Ishikawa (cell line): ENCODE data around the gene NPLOC4.

ENCODE experiments used
- CEBPB ChIP-seq: IDR thresholded peaks from 2 replicates; pipeline ENCODE4 v1.6.1; 2012
- CREB1 ChIP-seq: IDR thresholded peaks from 2 replicates; pipeline ENCODE4 v1.6.1; 2012; ENCODE audit warnings: low read depth
- EGR1 ChIP-seq: IDR thresholded peaks from 2 replicates; pipeline ENCODE4 v1.6.1; 2012
- EP300 ChIP-seq: IDR thresholded peaks from 2 replicates; pipeline ENCODE4 v1.6.1; 2012; ENCODE audit warnings: borderline replicate concordance
- FOXM1 ChIP-seq: IDR thresholded peaks from 2 replicates; pipeline ENCODE4 v1.6.1; 2012; ENCODE audit warnings: low read depth, borderline replicate concordance
- NFIC ChIP-seq: IDR thresholded peaks from 2 replicates; pipeline ENCODE4 v1.6.1; 2012
- RAD21 ChIP-seq: IDR thresholded peaks from 2 replicates; pipeline ENCODE4 v1.6.1; 2012; ENCODE audit warnings: low read depth
- TAF1 ChIP-seq: IDR thresholded peaks from 2 replicates; pipeline ENCODE4 v1.6.1; 2012; ENCODE audit warnings: low read depth, mild to moderate bottlenecking
- TCF12 ChIP-seq: IDR thresholded peaks from 2 replicates; pipeline ENCODE4 v1.6.1; 2012; ENCODE audit warnings: low read depth
- TEAD4 ChIP-seq: IDR thresholded peaks from 2 replicates; pipeline ENCODE4 v1.6.1; 2012
- USF1 ChIP-seq: IDR thresholded peaks from 2 replicates; pipeline ENCODE4 v1.6.1; 2012
- YY1 ChIP-seq: IDR thresholded peaks from 2 replicates; pipeline ENCODE4 v1.6.1; 2012; ENCODE audit warnings: low read depth
- ZBTB7A ChIP-seq: IDR thresholded peaks from 2 replicates; pipeline ENCODE4 v1.6.1; 2012; ENCODE audit warnings: low read depth
- TF ChIP-seq, protein P1 (sequence below): IDR thresholded peaks from 2 replicates; pipeline ENCODE4 v1.6.1; 2012
- TF ChIP-seq, protein P2 (sequence below): IDR thresholded peaks from 2 replicates; pipeline ENCODE4 v1.6.1; 2012; ENCODE audit warnings: low read depth, mild to moderate bottlenecking

The NPLOC4 gene

GRCh38 chr17:81648707-81649085, 11.8 kb upstream of the NPLOC4 start:
- TF ChIP-seq EGR1 (no peak), CEBPB (no peak), TEAD4 (no peak), EP300 (no peak), USF1 (no peak), ZBTB7A (no peak), NFIC (no peak), FOXM1 (no peak), CREB1 (no peak), TCF12 (no peak), TAF1 (no peak), RAD21 (no peak), YY1 (no peak)
- TF ChIP-seq, protein P1, sequence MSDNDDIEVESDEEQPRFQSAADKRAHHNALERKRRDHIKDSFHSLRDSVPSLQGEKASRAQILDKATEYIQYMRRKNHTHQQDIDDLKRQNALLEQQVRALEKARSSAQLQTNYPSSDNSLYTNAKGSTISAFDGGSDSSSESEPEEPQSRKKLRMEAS = no peak
- TF ChIP-seq, protein P2, sequence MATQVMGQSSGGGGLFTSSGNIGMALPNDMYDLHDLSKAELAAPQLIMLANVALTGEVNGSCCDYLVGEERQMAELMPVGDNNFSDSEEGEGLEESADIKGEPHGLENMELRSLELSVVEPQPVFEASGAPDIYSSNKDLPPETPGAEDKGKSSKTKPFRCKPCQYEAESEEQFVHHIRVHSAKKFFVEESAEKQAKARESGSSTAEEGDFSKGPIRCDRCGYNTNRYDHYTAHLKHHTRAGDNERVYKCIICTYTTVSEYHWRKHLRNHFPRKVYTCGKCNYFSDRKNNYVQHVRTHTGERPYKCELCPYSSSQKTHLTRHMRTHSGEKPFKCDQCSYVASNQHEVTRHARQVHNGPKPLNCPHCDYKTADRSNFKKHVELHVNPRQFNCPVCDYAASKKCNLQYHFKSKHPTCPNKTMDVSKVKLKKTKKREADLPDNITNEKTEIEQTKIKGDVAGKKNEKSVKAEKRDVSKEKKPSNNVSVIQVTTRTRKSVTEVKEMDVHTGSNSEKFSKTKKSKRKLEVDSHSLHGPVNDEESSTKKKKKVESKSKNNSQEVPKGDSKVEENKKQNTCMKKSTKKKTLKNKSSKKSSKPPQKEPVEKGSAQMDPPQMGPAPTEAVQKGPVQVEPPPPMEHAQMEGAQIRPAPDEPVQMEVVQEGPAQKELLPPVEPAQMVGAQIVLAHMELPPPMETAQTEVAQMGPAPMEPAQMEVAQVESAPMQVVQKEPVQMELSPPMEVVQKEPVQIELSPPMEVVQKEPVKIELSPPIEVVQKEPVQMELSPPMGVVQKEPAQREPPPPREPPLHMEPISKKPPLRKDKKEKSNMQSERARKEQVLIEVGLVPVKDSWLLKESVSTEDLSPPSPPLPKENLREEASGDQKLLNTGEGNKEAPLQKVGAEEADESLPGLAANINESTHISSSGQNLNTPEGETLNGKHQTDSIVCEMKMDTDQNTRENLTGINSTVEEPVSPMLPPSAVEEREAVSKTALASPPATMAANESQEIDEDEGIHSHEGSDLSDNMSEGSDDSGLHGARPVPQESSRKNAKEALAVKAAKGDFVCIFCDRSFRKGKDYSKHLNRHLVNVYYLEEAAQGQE = no peak

DNA sequence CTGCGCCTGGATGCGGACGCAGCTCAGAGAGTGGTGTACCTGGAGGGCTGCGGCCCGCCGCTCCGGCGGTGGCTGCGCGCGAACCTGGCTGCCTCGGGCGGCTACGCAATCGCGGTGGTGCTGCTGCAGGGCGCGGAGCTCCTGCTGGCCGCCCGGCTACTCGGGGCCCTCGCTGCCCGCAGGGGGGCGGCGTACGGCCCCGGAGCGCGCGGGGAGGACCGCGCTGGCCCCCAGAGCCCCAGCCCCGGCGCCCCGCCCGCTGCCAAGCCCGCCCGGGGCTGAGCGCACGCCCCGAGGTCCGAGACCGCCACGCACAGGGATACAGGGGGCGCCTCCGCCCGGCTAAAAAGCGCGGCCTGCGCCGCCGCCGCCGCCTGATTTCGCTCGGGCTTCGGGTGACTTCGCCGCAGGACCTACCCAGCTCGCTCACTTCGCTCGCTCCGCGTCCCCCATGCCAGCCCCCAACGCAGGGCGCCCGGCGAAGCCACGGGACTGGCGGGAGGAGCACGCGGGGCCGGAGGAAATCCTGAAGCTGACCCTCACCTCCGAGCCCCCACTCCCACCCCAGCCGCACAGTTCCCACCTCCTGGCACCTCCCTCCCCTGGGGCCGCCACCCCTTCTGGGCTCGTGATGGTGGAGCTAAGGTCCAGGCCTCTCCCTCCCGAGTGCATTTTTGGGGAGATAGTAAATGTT, 11.2 kb upstream of the NPLOC4 start:
- TF ChIP-seq CEBPB = no peak
- TF ChIP-seq, protein P1 = no peak
- TF ChIP-seq FOXM1 = no peak
- no peak for TF ChIP-seq YY1
- TF ChIP-seq RAD21 = no peak
- TF ChIP-seq ZBTB7A = no peak
- no peak for TF ChIP-seq TCF12
- TF ChIP-seq EP300 = no peak
- no peak for TF ChIP-seq CREB1
- TF ChIP-seq TAF1 = no peak
- TF ChIP-seq USF1 = no peak
- TF ChIP-seq TEAD4 = no peak

GRCh38 chr17:81647640-81648012, 10.7 kb upstream of the NPLOC4 start:
- TF ChIP-seq TEAD4 = no peak
- TF ChIP-seq FOXM1 = no peak
- TF ChIP-seq EP300 = no peak
- no peak for TF ChIP-seq EGR1
- TF ChIP-seq USF1 = no peak
- TF ChIP-seq CEBPB = no peak
- TF ChIP-seq RAD21 = no peak
- TF ChIP-seq ZBTB7A = no peak
- TF ChIP-seq NFIC = no peak
- TF ChIP-seq CREB1 = no peak
- no peak for TF ChIP-seq YY1
- no peak for TF ChIP-seq TCF12
- TF ChIP-seq, protein P2 = no peak
- TF ChIP-seq, protein P1 = no peak
- no peak for TF ChIP-seq TAF1

GRCh38 chr17:81646869-81647600, 10.1 kb upstream of the NPLOC4 start:
- TF ChIP-seq CEBPB (no peak), CREB1 (no peak), USF1 (no peak), TAF1 (no peak), FOXM1 (no peak), ZBTB7A (no peak), EP300 (no peak), EGR1 (no peak), TEAD4 (no peak), RAD21 (no peak), TCF12 (no peak), NFIC (no peak), YY1 (no peak)
- TF ChIP-seq, protein P2 = no peak
- TF ChIP-seq, protein P1 = no peak
